Measurements from ENCODE around the gene PCNX3. TPM values are rescaled to one million over a fixed set of nuclear protein-coding genes. Genes with fewer than 3 reads are reported as not detected.

The PCNX3 gene
- total RNA-seq, 1 donor from 2014 or later, result 32.4 TPM

DNA sequence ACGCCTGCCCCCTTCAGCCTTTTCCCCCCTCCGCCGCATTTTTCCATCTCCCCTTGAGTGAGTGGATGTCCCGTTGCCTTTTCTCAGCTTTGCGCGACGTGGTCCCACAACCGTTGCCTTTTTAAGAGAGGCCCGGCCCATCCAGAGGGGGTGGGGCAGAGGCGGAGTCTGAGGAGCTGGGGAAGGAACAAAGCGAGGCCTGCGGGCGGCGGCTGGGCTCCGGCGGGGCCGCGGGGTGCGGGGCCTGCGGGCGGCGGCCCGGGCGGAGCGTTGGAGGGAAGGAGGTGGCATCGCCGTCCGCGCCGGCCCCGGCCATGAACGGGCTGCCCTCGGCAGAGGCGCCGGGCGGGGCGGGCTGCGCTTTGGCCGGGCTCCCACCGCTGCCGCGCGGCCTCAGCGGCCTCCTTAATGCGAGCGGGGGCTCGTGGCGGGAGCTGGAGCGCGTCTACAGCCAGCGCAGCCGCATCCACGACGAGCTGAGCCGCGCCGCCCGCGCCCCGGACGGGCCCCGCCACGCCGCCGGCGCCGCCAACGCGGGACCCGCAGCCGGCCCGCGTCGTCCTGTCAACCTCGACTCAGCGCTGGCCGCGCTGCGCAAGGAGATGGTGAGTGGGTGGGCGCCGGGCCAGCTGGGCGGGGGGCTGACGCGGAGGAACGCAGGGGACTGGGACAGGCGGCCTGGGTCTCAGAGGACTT is 43.1 kb upstream of the PCNX3 start, which contains the start of gene FAM89B:
TSS of gene FAM89B (plus strand) at position 183 of the 696 bp plus-strand sequence. CDS start at position 315, 132 bp downstream.
- H3K4me3 ChIP-seq, result peak within 1 kb of the TSS; percentile 81
- peaks cover 3% of the 10 kb centered on the region for H3K36me3 ChIP-seq
- ATAC-seq (peak; percentile 20 to 29), DNase-seq (peak; percentile 95)
- H3K4me1 ChIP-seq, result peaks cover 62% of the 10 kb centered on the region
- H3K9me3 ChIP-seq, result no peaks in the 10 kb centered on the region
- intact Hi-C loops (cut with DNase I), result no loop called here
- H3K27me3 ChIP-seq (ENCODE audit: low read depth), result no peaks in the 10 kb centered on the region
- H3K27ac ChIP-seq, result peak within 1 kb of the TSS; percentile 94
- TF ChIP-seq, protein P1, sequence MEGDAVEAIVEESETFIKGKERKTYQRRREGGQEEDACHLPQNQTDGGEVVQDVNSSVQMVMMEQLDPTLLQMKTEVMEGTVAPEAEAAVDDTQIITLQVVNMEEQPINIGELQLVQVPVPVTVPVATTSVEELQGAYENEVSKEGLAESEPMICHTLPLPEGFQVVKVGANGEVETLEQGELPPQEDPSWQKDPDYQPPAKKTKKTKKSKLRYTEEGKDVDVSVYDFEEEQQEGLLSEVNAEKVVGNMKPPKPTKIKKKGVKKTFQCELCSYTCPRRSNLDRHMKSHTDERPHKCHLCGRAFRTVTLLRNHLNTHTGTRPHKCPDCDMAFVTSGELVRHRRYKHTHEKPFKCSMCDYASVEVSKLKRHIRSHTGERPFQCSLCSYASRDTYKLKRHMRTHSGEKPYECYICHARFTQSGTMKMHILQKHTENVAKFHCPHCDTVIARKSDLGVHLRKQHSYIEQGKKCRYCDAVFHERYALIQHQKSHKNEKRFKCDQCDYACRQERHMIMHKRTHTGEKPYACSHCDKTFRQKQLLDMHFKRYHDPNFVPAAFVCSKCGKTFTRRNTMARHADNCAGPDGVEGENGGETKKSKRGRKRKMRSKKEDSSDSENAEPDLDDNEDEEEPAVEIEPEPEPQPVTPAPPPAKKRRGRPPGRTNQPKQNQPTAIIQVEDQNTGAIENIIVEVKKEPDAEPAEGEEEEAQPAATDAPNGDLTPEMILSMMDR (IDR thresholded peaks at IDR 0.05), result no peak

DNA sequence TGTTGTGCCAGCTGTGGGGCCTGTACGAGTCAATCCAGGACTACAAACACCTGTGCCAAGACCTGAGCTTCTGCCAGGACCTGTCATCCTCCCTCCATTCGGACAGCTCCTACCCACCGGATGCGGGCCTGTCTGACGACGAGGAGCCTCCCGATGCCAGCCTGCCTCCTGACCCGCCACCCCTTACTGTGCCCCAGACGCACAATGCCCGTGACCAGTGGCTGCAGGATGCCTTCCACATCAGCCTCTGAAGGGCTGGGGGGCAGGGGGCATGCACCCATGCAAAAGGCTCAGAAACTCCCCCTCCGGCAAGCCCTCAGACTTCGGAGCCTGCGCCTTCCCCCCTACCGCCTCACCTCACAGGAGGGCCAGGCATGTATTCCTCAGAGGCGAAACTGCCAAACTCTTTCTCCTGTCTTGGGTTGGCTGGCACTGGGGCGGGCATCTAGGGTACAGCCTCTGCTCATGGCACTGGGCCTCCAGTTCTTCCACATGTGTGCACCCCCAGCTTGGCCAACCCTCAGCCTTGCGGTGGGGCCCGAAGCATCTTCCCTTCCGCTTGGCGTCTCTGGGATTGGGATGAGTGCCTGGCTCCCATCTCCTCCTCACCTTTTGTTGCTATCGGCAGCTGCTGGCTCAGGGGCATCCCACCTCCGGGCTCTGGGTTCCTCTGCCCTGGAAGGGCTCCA is 42.0 kb upstream of the PCNX3 start:
- DNase-seq (no peak), ATAC-seq (no peak)
- intact Hi-C loops (cut with DNase I), result no loop called here
- Histone ChIP-seq H3K27ac (peak overlapping the region; percentile 94), H3K4me3 (peak overlapping the region; percentile 81), H3K36me3 (no peaks in the 10 kb centered on the region), H3K4me1 (peaks cover 70% of the 10 kb centered on the region), H3K27me3 (ENCODE audit: low read depth) (no peaks in the 10 kb centered on the region), H3K9me3 (no peaks in the 10 kb centered on the region)
- TF ChIP-seq, protein P1 (IDR thresholded peaks at IDR 0.05), result no peak

DNA sequence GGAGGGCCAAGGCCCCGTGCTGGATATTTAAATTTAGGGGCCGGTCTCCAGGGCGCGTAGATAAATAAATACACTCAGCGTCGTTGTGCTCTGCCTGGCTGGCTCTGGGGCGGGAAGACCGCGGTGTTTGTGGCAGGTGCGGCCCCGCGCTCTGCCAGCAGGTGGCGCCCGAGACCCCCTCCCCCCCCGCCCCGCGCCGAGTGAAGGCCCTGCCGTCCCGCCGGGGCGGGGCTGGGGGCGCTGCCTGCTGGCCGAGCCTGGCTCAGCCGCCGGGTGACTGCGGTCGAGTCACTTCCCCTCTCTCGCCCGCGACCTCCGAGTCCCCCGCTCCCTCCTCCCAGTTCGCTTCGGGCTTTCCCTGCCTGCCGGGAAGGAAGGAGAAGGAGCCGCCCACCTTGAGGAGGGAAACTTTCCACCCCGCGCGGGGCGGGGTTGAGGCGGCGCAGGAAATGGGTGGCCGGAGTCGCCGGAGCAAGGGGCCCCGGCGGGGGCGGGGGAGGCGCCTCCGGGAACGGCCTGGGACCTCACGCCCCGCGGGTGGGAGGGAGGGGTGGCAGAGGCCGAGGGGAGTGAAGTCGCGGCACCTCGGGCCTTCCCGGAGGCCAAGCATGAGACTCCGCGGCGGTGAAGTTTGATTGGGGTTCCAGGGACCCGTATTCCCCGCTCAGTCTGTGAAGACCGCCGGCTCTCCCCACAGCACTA is 41.3 kb upstream of the PCNX3 start:
- H3K4me1 ChIP-seq, result peaks cover 67% of the 10 kb centered on the region
- DNase-seq, result peak; percentile 96
- intact Hi-C loops (cut with DNase I), result no loop called here

DNA sequence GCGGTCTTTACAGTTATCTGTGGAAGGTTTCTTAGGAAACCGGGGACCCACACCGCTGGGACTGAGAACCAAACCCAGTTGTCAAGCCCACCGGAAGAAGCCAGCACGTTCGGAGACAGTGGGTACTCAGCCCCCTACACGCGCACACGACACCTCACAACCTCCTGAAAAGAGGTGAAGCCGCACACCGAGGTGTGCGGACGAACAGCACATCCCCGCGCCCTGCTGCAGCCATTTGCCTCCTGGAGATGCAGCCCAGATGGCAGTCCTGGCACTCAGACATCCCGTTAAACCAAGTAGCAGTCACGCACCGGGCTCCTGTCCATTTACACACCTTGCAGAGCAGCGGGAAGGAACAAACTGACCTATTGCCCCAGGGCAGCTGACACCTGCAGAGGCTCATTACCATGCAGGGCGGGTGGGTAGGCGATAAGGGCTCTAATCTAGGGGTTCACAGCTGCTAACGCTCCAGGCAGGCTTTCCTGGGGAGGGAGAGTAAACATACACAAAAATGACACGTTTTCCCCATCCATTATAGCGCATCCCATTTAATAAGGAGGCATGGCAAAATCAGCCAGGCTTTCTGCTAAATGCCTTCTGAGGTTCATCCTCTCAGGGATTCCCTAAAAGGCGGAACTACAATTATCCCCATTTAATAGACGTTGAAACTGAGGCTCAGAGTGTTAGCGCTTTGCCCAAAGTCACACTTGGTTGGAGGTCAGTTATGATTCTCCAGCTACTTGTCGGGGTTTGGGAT is 40.6 kb upstream of the PCNX3 start:
- Histone ChIP-seq H3K9me3 (no peaks in the 10 kb centered on the region), H3K27me3 (ENCODE audit: low read depth) (no peaks in the 10 kb centered on the region), H3K27ac (peak overlapping the region; percentile 94), H3K36me3 (peaks cover 8% of the 10 kb centered on the region), H3K4me1 (peaks cover 65% of the 10 kb centered on the region), H3K4me3 (peak overlapping the region; percentile 81)
- DNase-seq (no peak), ATAC-seq (no peak)
- intact Hi-C loops (cut with DNase I), result no loop called here
- TF ChIP-seq, protein P1 (IDR thresholded peaks at IDR 0.05), result no peak

More for the DNA sequence above, 41.3 kb upstream of the PCNX3 start:
- TF ChIP-seq, protein P1 (IDR thresholded peaks at IDR 0.05), result peak; percentile 99
- ATAC-seq, result peak; percentile 66 to 79
- H3K27ac ChIP-seq, result peak overlapping the region; percentile 94
- peak overlapping the region; percentile 81 for H3K4me3 ChIP-seq
- H3K36me3 ChIP-seq, result peaks cover under 1% of the 10 kb centered on the region
- no peaks in the 10 kb centered on the region for H3K27me3 ChIP-seq (ENCODE audit: low read depth)
- H3K9me3 ChIP-seq, result no peaks in the 10 kb centered on the region
